ENCODE results near the gene RAD9A.
"Not testable (repeated sequence)": the region's sequence is repeated elsewhere in the genome, so short reads cannot be mapped to it uniquely, and the experiment has no call there.

Gene RAD9A

DNA sequence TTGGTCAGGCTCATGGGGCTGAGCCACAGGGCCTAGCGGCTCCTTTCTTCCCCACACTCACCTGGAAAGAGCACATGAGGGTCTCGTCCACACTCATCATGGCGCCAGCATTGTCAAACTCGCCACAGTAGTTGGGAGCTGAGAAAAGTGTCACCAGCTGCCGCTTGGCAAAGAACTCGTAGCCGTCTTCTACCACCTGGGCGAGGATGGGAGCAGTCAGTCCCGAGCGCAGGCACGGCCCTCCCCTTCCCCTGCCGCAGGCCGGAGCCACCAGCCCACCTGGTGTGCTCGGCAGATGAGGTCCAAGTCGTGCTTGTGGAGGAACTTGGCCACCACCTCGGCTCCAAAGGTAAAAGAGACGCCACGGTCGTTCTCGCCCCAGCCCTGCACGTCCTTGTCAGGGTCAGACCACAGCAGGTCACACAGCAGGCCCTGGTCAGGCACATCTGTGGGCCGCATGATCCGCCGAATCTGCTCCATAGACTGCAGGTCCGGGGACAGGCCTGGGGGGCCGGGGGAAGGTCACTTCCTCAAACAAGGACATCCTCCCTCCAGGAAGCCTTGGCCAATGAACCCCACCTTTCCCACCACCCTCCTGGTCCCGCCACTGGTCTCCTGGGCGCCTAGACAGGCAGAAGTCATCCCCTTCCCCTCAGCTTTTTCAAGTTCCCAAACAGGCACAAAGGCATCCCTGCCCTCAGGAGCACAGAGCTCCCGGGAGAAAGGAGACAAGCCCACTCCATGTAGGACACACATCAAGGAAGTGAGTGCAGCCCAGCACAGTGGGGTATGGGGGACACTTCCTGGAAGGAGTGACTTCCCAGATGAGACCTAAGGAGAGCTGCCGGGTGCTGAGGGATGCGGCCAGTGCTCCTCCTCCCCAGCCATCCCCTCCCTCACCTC lies 7.1 kb downstream of the RAD9A start:
- no peaks in the 10 kb centered on the region for H3K9me3 Mint-ChIP-seq
- H3K36me3 Mint-ChIP-seq (ENCODE audit: insufficient read depth) = peaks cover 62% of the 10 kb centered on the region

DNA sequence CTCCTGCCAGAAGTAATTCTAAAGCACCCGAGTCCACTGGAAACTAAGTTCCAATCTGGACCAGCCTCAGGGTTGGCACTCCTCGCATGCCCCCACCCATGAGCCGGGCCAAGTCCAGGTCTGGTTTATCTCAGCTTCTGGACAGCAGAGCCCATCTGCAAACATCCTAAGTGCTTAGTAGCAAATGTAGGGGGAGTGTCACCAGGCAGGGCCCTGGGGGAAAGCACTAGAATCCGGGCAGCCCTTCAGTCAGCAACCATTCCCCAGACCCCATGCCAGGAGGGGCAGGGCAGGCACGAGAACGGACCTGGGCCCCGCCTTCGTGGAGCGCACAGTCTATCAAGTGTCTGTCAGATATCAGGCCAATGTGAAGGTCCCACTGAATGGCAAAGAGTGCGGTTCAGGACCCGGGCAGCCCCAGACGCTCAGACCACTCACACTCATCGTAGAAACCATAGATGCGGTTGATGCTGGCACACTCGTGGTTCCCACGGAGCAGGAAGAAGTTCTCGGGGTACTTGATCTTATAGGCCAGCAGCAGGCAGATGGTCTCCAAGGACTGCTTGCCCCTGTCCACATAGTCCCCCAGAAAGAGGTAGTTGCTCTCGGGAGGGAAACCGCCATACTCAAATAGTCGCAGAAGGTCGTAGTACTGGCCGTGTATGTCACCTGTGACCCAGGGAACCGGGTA lies 8.6 kb downstream of the RAD9A start:
- Mint-ChIP-seq H3K4me1 (ENCODE audit: low read depth in 2 of 2) (peaks cover 41 to 43% of the 10 kb centered on the region in 2 donors), H3K27ac (peak overlapping the region; percentile 77 to 88), H3K36me3 (ENCODE audit: insufficient read depth) (peaks cover 60% of the 10 kb centered on the region), H3K27me3 (no peaks in the 10 kb centered on the region), H3K4me3 (peak overlapping the region; percentile 97 to 99), H3K9me3 (no peaks in the 10 kb centered on the region)
- no peak for DNase-seq
- ATAC-seq (replicated peaks) = no peak

More for the DNA sequence above, 7.1 kb downstream of the RAD9A start:
- DNase-seq = no peak
- Mint-ChIP-seq H3K27ac (peak overlapping the region in 1 of 2 donors; percentile 88), H3K4me3 (peak overlapping the region in 1 of 2 donors; percentile 99), H3K27me3 (no peaks in the 10 kb centered on the region), H3K4me1 (ENCODE audit: low read depth in 2 of 2) (peaks cover 32 to 35% of the 10 kb centered on the region in 2 donors)
- ATAC-seq (replicated peaks) = no peak

DNA sequence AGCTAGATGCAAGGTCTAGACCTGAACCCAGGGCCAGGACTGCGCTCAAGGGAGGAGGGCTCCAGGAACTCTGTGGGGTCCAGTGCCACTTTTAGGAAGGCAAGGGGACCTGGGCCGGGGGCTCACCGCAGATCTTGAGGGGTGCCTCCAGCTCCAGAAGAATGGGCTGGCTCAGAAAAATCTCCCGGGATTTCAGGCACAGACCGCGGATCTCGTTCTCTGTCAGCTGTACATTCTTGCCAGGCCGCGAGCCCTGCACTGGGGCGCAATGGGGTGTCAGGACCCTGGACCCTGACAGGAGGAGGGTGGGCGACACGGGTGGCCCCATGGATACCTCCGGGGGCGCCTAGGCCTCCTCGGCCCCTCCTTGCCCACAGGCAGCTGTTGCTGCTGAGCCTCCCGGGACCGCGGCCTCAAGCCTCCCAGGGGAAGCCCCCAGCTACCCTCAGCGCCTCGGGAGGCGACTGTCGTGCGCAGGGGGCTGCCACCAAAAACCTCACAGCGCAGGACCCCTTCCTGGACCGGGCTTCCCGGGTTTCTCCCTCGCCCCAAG lies 9.2 kb downstream of the RAD9A start:
- DNase-seq (peak in 1 of 3 experiments; percentile 39), ATAC-seq (replicated peaks) (peak; percentile 18)
- peak overlapping the region; percentile 97 to 99 for H3K4me3 Mint-ChIP-seq
- peak overlapping the region; percentile 77 to 88 for H3K27ac Mint-ChIP-seq
- no peaks in the 10 kb centered on the region for H3K27me3 Mint-ChIP-seq
- peaks cover 60% of the 10 kb centered on the region for H3K36me3 Mint-ChIP-seq (ENCODE audit: insufficient read depth)
- no peaks in the 10 kb centered on the region for H3K9me3 Mint-ChIP-seq
- H3K4me1 Mint-ChIP-seq (ENCODE audit: low read depth in 2 of 2) = peaks cover 42 to 45% of the 10 kb centered on the region in 2 donors

DNA sequence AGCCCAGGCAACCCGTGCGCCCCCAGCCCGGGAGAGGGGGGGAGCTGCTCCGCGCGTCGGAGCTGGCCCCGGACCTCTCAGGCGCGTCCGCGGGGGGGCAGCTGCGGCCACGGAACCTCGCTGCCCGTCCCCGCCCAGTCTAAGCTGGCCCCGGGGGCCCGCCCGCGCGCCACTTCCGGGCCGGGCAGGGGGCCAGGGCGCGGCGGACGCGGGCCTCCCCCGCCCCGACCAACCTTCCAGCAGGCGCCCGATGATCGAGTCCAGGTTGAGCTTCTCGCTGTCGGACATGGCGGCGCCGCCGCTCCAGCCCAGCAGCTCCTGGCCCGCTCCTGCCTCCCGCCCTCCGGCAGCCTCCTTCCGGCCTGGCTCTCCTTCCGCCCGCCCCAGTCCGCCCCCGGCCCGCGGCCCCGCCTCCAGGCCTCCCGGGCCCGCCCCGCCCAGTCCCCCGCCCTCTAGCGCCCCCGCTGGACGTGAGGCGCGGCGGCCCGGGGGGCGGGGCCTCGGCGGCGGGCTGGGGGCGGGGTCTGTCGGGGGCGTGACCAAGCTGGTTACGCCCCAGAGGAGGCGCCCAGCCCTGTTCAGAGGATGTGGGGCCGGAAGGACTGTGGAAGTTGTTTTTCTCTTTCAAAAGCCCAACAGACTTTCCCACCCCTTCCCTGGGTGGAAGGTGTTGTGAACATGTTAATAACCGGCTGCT lies 9.9 kb downstream of the RAD9A start, which contains the start of gene PPP1CA:
Gene PPP1CA, minus strand, starts transcription at position 364 of the 697 bp plus-strand sequence. Its CDS starts 76 bp downstream, at position 288.
- peak within 1 kb of the TSS; percentile 77 to 88 for H3K27ac Mint-ChIP-seq
- ATAC-seq (replicated peaks) (peak; percentile 68), DNase-seq (peak; percentile 85 to 93 (median 92))
- peaks cover 46 to 48% of the 10 kb centered on the region in 2 donors for H3K4me1 Mint-ChIP-seq (ENCODE audit: low read depth in 2 of 2)
- H3K9me3 Mint-ChIP-seq = no peaks in the 10 kb centered on the region
- peaks cover 63% of the 10 kb centered on the region for H3K36me3 Mint-ChIP-seq (ENCODE audit: insufficient read depth)
- no peaks in the 10 kb centered on the region for H3K27me3 Mint-ChIP-seq
- H3K4me3 Mint-ChIP-seq = peak within 1 kb of the TSS; percentile 97 to 99

GRCh38 chr11:67402192-67402839 lies 10.5 kb downstream of the RAD9A start:
- not testable (repeated sequence) for H3K27me3 Mint-ChIP-seq; H3K9me3 Mint-ChIP-seq; DNase-seq; ATAC-seq (replicated peaks)
- Mint-ChIP-seq H3K4me3 (peak overlapping the region; percentile 97 to 99), H3K36me3 (ENCODE audit: insufficient read depth) (peaks cover 64% of the 10 kb centered on the region), H3K4me1 (ENCODE audit: low read depth in 2 of 2) (peaks cover 48 to 49% of the 10 kb centered on the region in 2 donors), H3K27ac (peak overlapping the region in 1 of 2 donors; percentile 62)

GRCh38 chr11:67403085-67403484 lies 11.3 kb downstream of the RAD9A start:
- not testable (repeated sequence) for DNase-seq; H3K27me3 Mint-ChIP-seq; H3K9me3 Mint-ChIP-seq; ATAC-seq (replicated peaks)
- Mint-ChIP-seq H3K4me1 (ENCODE audit: low read depth in 2 of 2) (peaks cover 47 to 50% of the 10 kb centered on the region in 2 donors), H3K4me3 (peak overlapping the region; percentile 97 to 99), H3K36me3 (ENCODE audit: insufficient read depth) (peaks cover 67% of the 10 kb centered on the region), H3K27ac (peak overlapping the region; percentile 89)

DNA sequence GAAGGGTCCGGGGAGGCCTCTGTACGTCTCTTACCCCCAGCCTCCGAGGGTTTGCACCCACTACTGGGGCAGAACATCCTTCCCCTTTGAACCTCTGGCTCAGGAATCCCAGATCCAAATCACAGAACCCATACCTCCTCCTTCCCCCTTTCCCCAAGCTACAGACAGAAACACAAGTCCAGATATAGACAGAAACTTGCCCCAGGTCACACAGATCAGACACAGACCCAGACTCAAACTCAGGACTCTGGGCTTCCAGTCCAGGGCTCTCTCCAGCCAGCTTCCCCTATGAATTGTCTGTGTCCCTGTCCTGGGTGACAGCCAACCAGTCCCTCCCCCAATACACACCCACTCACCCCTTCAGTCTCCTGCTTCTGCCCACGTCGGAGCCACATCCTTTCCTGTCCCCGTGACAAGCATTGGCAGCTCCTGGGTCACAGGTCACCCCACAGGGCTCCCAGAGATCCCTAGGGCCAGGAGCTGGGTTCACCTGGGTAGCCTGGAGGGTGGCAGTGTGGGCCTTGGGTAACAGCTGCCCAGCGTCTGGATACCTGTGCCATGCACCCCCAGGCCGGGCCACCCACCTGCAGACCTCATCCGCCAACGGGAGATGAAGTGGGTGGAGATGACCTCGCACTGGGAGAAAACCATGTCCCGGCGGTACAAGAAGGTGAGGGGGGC lies 12.9 kb downstream of the RAD9A start:
- H3K4me3 Mint-ChIP-seq = peak overlapping the region; percentile 97 to 99
- peak overlapping the region; percentile 89 for H3K27ac Mint-ChIP-seq
- peaks cover 66% of the 10 kb centered on the region for H3K36me3 Mint-ChIP-seq (ENCODE audit: insufficient read depth)
- H3K27me3 Mint-ChIP-seq = no peaks in the 10 kb centered on the region
- ATAC-seq (replicated peaks) (peak; percentile 5), DNase-seq (peak in 1 of 3 experiments; percentile 46)
- H3K9me3 Mint-ChIP-seq = no peaks in the 10 kb centered on the region
- peaks cover 44 to 57% of the 10 kb centered on the region in 2 donors for H3K4me1 Mint-ChIP-seq (ENCODE audit: low read depth in 2 of 2)

DNA sequence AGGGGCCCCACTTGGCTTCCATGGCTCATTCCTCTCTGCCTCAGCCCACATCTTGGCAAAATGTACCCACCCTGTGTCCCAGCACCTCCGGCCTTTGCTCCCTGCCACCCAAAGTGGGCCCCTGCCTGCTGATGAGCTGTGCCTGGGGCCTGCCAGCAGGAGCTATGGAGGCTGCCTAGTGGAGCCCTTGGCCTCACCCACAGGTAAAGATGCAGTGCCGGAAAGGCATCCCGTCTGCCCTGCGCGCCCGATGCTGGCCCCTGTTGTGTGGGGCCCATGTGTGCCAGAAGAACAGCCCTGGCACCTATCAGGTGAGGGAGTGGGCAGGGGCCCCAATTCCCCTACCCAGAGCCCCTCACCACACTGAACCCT lies 13.4 kb downstream of the RAD9A start:
- Mint-ChIP-seq H3K9me3 (no peaks in the 10 kb centered on the region), H3K27ac (peak overlapping the region; percentile 89), H3K4me3 (peak overlapping the region; percentile 97 to 99), H3K36me3 (ENCODE audit: insufficient read depth) (peaks cover 67% of the 10 kb centered on the region), H3K4me1 (ENCODE audit: low read depth in 2 of 2) (peaks cover 49 to 60% of the 10 kb centered on the region in 2 donors), H3K27me3 (no peaks in the 10 kb centered on the region)
- DNase-seq (no peak), ATAC-seq (replicated peaks) (no peak)

DNA sequence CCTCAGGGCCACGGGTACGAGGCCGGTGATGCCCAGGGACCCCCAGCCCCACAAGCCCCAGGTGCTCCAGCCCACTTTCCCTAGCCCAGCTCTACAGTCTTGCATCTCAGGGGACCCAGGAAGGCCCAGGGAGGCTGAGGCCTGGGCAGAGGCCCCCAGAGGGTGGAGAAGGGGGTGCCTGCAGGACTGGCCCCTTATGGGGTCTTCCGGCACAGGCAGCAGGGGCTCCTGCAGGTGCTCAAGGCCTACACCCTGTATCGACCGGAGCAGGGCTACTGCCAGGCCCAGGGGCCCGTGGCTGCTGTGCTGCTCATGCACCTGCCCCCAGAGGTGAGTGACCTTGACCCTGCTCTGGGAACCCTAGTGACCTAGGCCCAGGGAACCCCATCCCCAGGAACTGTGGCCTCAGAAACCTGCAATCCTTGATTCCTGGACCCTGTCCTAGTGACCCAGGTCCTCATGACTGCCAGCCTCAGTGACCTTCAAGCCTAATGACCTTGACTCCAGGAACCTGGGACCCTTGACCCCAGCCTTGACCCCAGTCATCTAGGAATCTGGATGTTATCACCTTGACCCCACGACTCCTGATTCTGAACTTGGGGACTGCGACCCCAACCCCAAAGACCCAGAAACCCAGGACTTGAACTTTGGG lies 14.0 kb downstream of the RAD9A start:
- H3K27ac Mint-ChIP-seq = peak overlapping the region; percentile 89
- ATAC-seq (replicated peaks) (no peak), DNase-seq (no peak)
- no peaks in the 10 kb centered on the region for H3K9me3 Mint-ChIP-seq
- H3K27me3 Mint-ChIP-seq = no peaks in the 10 kb centered on the region
- peaks cover 55 to 61% of the 10 kb centered on the region in 2 donors for H3K4me1 Mint-ChIP-seq (ENCODE audit: low read depth in 2 of 2)
- H3K36me3 Mint-ChIP-seq (ENCODE audit: insufficient read depth) = peaks cover 62% of the 10 kb centered on the region
- H3K4me3 Mint-ChIP-seq = peak overlapping the region; percentile 97 to 99

DNA sequence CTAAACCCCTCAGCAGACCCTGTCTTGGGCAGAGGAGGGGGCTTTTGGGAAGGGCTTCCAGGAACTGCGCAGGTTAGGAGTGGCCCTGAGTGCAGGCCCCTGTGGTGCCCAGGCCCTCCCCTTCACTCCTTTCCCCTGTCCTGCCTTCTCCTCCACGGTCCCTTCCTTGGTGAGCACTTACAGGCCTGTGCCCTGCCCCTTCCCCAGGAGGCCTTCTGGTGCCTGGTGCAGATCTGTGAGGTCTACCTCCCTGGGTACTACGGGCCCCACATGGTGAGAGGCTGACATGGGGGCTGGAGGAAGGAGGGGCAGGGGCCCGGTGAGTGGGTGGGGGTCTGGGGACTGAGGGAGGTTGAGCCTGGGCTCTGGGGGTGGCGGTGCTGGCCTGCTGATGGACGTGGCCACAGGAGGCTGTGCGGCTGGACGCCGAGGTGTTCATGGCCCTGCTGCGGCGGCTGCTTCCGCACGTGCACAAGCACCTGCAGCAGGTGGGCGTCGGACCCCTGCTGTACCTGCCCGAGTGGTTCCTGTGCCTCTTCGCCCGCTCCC lies 14.7 kb downstream of the RAD9A start:
- DNase-seq = no peak
- H3K27ac Mint-ChIP-seq = peak overlapping the region; percentile 89
- ATAC-seq (replicated peaks) = no peak
- peak overlapping the region; percentile 97 to 99 for H3K4me3 Mint-ChIP-seq
- no peaks in the 10 kb centered on the region for H3K27me3 Mint-ChIP-seq
- peaks cover 63% of the 10 kb centered on the region for H3K36me3 Mint-ChIP-seq (ENCODE audit: insufficient read depth)
- no peaks in the 10 kb centered on the region for H3K9me3 Mint-ChIP-seq
- H3K4me1 Mint-ChIP-seq (ENCODE audit: low read depth in 2 of 2) = peaks cover 61 to 67% of the 10 kb centered on the region in 2 donors

DNA sequence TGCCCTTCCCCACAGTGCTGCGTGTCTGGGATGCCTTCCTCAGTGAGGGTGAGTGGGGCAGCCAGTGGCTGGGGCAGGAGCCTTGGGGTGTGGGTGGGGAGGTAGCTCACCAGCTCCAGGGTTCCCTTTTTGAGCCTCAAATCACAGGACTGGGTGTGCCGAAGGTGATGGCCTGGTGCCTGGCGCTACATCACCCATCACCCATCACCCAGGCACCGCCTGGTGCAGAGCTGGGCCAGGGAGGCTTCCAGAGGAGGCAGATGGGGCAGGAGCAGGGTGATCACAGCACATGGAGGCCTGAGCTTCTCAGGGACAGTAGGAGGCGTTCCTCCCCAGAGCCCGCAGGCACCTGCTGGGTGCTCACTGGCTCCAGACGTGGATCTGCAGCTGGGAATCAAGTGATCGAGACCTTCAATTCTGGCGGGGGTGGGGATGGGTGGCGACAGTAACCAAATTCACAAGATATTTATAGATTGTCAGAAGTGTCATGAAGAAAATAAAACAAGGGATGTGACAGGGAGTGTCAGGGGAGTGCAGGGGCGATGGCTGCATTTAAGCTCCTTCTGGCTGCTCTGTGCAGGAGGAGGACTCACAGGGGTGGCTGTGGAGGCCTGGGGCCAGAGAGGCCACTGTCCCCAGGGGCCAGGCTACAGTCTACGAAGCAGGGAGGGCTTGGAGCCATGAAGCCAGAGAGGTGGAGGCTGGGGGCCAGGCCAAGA lies 15.3 kb downstream of the RAD9A start:
- peak overlapping the region; percentile 97 to 99 for H3K4me3 Mint-ChIP-seq
- no peaks in the 10 kb centered on the region for H3K9me3 Mint-ChIP-seq
- no peak for ATAC-seq (replicated peaks)
- H3K27me3 Mint-ChIP-seq = no peaks in the 10 kb centered on the region
- DNase-seq = no peak
- H3K4me1 Mint-ChIP-seq (ENCODE audit: low read depth in 2 of 2) = peaks cover 67 to 74% of the 10 kb centered on the region in 2 donors
- H3K36me3 Mint-ChIP-seq (ENCODE audit: insufficient read depth) = peaks cover 65% of the 10 kb centered on the region
- peak overlapping the region; percentile 89 for H3K27ac Mint-ChIP-seq

Data from effector memory CD8-positive, alpha-beta T cell (primary cell).